ENCODE results near the gene GPX2.

The GPX2 gene

GRCh38 chr14:64958743-64959142, 16.2 kb upstream of the GPX2 start:
- DNase-seq = no peak

DNA sequence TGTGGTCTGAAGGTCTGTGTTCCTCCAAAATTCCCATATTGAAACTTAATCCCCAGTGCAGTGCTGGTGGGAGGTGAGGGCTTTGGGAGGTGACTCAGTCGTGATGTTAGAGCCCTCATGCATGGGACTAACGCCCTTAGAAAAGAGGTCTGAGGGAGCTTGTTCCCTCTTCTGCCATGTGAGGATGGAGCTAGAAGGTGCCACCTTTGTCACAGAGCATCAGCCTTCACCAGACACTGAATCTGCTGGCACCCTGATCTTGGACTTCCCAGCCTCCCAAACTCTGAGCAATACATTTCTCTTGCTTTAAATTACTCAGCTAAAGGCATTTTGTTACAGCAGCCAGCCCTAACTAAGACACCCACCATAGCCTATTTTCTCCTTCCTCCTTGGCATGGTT, 15.7 kb upstream of the GPX2 start:
- no peak for DNase-seq

DNA sequence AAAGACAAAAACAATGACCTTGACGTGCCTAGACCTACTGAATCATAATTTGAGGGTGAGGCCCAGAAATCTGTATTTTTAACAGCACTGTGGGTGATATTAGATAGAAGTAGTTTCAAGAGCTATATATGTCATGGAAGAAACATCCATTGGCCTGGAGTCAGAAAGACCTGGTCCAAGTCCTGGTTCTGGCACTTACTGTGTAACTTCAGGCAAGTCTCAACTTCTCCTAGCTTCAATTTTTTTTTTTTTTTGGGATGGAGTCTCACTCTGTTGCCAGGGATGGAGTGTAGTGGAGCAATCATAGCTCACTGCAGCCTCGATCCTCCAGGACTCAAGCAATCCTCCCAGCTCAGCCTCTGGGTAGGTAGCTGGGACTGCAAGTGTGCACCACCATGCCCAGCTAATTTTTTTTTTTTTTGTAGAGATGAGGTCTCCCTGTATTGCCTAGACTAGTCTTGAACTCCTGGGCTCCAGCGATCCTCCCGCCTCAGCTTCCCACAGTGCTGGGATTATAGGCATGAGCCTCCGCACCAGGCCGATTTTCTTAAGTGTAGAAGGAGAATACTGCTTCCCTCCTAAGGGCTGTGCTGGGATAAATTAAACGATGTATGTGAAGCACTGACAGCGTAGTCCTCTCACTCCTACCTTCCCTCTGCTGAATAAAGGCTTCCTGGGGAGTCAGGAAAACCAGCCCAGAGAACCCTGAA, 14.3 kb upstream of the GPX2 start:
- DNase-seq = no peak

- no peak for DNase-seq
Measured at GRCh38 chr14:64955297-64955696, 12.8 kb upstream of the GPX2 start.

DNA sequence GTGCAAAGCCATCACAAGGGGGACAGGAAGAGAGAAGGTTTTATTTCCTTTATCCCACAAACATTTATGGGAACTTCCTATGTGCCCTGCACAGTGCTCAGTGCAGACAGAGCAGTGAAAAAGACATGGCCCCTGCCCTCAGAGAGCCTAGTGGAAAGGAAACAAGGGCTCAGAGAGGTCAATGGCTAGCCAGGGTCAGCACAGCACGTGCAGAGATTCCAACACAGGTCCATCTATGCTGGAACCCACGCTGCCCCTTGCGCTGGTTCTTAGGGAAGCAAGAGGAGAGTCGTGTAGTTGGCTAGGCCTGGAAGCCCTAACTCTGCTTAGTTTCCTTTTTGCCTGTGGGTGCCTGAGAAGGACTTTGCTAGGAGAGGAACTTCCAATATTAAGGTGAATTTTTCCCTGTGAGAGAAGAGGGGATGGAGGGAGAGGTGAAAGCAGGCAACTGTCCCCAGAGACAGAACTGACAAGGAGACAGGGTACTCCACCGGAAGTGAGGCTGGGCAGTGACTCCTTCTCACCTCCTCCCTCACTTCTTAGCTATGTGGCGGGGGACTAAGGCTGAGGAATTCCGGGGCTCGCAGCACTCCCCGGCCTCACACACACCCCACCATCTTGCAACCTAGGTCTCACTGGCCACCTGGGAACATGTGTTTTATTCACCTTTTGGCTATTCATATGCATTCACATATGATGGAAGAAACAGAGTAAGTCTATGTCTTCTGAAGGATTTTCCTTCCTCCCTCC, 12.1 kb upstream of the GPX2 start:
- DNase-seq = no peak

- no peak for DNase-seq
Measured at GRCh38 chr14:64953661-64954060, 11.1 kb upstream of the GPX2 start.

DNA sequence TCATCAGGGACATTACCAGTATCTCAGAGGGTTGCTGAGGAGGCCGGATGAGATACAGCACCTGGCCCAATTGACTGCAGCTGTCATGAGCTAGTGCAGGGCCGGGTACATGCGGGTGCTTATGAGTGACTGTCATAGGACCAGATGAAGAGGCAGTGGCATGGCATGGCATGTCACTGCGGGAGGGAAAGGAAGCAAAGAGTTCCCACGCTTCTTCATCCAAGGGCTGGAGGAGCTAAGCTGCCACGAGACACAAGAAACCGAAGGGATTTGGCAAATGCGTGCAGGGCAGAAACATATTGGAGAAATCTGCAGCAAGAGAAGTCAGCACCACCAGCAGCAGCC, 10.7 kb upstream of the GPX2 start:
- DNase-seq = no peak

DNA sequence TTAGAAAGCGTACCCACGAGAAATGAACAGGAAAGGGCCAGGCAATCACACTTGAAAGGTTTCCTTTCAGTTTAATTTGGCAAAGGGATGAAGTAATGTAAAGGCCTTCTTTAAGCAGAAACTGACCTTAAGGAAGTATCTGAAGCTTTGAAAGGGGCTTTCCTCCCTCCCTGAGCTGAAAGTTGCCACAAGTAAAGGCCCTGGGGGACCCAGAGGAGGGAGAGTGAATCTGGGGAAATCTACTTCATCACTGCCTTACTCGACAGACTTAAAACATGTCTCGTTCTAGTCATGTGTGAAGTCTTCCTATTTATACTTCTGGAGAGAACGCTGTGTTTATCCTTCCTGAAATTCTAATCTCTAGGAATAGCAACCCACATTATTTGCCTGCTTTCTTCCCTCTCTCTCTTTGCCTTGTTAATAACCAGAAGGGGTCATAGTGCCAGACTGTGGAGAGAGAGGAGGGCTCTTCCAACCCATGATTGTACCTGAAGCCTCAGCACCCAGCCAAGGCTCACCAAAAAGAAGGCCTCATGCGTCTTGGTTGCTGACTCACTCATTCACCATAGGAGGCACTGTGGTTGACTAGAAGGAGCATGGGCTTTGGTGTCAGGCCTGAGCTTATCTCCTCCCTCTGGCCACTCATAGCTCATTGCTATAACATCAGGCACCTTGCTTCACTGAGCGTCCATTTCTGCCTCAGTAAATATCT, 10.2 kb upstream of the GPX2 start:
- DNase-seq = no peak

- no peak for DNase-seq
Measured at GRCh38 chr14:64951724-64952123, 9.2 kb upstream of the GPX2 start.

- no peak for DNase-seq
Measured at GRCh38 chr14:64951291-64951690, 8.7 kb upstream of the GPX2 start.

DNA sequence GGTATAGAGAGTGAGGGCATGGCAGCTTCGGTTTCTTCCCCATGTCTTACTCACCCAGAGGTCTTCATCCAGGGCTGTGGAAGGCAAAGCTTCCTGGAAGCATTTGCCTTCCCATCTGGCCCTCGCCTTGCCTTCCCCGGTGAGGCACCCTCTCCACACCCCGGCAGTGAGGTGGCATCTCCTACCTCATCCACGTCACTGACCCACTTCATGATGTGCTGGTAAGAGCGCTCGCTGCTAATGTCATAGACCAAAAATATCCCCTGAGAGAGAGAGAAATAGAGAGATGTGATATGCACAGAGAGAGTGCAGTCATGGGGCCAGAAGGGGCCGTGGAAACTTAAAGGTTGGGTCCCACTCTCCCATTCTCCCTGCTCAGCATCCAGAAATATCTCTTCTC, 8.3 kb upstream of the GPX2 start:
- no peak for DNase-seq

GRCh38 chr14:64948612-64949210, 6.2 kb upstream of the GPX2 start:
- DNase-seq = no peak

GRCh38 chr14:64947710-64948611, 5.4 kb upstream of the GPX2 start:
- no peak for DNase-seq

DNA sequence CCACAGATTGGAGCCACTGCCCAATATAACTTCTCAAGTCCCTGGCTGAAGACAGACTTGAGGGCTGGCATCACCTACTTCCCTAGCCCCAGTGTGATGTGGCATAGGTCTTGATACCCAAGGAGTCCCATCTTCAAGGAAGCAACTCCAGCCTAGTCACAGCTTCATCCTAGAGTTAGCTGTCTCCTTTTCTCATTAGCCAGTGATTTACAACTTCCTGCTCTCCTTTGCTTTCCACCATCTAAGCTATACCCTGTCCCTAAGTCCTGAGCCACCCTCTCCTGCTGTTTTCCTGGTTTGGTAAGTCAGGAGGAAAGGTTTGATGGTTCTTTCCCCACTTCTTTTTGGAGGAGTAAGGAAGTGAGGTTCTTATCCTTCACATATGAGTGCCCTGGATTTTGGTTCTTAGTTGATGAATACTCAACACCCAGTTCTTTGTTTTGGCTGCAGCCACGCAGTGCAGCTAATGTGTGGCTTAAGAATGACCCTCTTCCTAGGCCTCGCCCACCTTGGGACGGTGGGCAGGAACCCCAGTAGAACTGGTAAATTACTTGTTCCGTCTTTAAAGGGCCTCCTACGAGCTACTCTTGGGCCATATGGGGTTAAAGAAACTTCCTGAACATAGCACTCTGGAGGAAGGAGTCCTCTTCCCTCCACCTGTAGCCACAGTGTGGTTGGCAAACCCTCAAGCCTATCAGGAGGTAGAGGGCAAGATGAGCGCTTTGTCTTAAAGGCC, 3.9 kb upstream of the GPX2 start:
- no peak for DNase-seq

- DNase-seq = no peak
Measured at GRCh38 chr14:64945431-64946178, 3.1 kb upstream of the GPX2 start.

DNA sequence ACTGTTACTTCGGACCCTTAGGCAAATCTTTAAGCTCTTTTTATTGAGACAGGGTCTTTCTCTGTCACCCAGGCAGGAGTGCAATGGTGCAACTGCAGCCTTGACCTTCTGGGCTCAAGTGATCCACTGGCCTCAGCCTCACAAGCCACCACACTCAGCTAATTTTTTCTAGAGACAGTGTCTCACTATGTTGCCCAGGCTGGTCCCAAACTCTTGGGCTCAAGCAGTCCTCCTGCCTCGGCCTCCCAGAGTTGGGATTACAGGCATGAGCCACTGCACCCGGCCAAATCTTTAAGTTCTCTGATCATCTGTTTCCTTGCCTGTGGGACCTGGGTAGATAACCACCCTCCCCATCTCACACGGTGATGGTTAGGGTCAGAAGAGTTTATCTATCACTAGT, 2.3 kb upstream of the GPX2 start:
- DNase-seq = no peak

DNA sequence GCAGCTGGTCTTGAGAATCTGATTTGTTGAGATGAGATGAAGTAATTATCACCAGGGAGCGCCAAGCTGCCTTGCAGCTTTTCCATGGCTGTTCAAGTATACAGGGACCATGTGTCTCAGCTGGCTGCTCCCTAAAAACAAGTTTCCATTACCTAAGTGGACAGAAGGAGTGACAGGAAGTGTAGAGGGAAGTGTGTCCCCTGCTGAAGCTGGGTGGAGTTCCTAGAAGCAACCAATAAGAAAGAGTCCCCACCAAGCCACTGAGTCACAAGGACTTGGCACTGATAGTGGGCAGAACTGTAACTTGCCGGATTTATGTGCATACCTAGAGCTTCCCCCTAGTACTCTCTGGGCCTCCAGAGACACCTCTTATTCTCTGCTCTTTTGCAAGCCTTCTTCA, 1.5 kb upstream of the GPX2 start:
- no peak for DNase-seq

DNA sequence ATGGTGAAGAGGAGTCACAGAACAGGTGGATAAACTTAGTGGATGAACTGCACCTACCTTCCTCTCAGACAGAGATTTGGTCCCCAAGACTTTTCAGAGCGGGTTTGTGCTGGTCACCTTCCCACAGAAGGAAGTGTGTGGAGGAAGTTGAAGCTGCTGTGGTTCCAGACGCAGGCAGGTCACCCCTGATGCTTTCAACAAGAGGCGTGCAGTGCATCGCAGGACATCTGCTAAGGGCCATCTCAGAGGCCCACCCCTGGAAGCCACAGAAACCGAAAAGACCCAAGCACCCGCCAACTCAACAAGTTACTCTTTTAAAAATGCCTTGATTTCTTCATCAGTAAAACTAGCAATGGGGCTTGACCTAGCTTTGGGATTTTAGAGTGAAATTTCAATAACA, 1.0 kb upstream of the GPX2 start:
- DNase-seq = no peak

GRCh38 chr14:64940336-64940910, 2.1 kb downstream of the GPX2 start:
- no peak for DNase-seq

DNA sequence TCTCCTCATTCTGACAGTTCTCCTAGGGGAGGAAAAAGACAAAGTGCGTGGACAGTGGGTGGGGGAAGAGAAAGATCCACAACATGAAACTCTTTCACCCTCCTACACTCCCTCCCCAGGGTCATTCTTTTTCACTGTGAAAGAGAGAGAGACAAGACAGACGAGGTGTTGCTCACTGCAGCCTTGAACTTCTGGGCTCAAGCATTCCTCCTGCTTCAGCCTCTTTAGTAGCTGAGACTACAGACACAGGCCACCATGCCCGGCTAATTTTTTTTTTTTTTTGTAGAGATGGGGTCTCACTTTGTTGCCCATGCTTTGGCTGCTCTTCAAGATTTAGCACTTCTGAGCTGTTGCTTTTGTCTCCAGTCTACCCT, 2.7 kb downstream of the GPX2 start:
- DNase-seq = no peak
